GM12892 (cell line): ENCODE measurements around the gene SEPTIN12.

Experiments used
- POLR2A ChIP-seq: IDR thresholded peaks from 2 replicates; pipeline ENCODE4 v1.6.1; 2011; ENCODE audit warnings: low read depth, low read length, control low read depth
- POLR2AphosphoS5 ChIP-seq: IDR thresholded peaks from 2 replicates; pipeline ENCODE4 v1.6.1; 2011; ENCODE audit warnings: low read depth, low read length, control low read depth
- TAF1 ChIP-seq: IDR thresholded peaks from 2 replicates; pipeline ENCODE4 v1.6.1; 2011; ENCODE audit warnings: low read depth, mild to moderate bottlenecking, control low read depth, low read length, borderline replicate concordance

DNA sequence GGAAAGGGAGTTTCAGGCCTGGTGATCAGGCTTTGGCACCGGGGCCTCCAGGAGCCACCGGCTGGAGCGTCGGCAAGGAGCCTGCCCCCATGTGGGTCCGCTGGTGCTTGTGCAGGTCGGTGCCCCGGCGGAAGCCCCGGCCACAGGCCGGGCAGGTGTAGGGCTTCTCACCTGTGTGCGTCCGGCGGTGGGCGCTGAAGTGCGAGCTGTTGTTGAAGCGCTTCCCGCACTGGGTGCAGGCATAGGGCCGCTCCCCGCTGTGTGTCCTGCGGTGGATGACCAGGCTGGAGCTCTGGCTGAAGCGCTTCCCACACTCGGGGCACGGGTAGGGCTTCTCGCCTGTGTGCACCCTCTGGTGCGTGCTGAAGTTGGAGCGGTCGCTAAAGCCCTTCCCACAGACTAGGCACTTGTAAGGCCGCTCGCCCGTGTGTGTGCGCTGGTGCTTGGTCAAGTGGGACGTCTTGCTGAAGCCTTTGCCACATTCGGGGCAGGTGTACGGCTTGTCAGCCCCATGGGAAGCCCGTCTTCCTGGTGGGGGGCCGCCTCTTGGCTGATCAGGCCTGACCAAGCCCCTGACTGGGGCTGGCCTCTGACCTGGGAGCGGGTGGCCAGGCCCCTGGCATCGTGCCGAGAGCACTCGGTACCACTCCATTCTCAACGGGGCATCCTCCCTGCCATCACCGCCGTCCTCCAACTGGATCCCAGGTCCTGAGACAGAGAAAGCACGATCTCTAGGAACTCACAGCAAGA, 35.6 kb downstream of the SEPTIN12 start:
- no peak for TF ChIP-seq POLR2AphosphoS5
- TF ChIP-seq POLR2A, result no peak
- no peak for TF ChIP-seq TAF1
